NCI-H1694 treated with DMSO at 0.1 percent for 48 hours (cell line): Measurements from ENCODE around the gene SORT1.
"Not testable (repeated sequence)": the region's sequence is repeated elsewhere in the genome, so short reads cannot be mapped to it uniquely, and the experiment has no call there.

ENCODE experiments used
- DNase-seq: peaks from one replicate; lab custom pipeline; 2025; lab: John Stamatoyannopoulos, UW

SORT1 gene

DNA sequence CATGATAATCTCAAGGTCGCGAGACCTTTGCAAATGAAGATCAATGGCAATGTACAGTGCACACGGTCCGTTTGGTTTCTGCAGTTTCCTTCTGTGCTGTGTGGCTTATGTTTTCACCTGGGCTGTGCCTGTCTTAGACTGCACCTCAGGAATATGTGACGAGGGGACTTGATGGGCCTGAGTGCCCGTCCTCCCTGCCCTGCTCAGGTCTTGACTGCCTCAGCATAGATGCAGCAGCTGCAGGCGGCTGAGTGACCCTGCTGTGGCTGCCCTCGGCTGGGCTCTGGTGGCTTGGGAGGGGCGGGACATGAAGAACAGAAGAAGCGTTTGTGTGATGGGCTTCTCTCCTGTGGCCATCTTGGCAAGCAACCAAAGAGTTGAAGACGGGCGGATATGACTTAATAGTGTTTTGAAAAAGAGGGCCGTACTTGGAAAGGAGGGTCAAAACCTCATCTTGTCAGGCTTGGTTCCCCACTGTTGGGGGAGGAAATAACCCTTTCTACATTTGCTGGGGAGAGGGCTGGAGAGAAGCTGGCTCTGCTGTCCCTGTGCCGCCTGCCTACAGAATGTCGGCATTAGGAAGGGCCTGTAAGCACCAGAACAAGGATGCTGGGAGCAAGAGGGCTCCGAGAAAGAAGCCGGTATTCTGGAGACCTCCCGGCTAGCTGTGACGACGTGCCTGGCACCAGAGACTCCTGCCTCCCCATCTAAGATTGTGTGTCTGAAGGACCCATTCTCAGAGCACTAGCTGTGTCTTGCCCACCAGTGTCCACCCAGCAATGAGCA, 98.0 kb downstream of the SORT1 start:
- DNase-seq = no peak

DNA sequence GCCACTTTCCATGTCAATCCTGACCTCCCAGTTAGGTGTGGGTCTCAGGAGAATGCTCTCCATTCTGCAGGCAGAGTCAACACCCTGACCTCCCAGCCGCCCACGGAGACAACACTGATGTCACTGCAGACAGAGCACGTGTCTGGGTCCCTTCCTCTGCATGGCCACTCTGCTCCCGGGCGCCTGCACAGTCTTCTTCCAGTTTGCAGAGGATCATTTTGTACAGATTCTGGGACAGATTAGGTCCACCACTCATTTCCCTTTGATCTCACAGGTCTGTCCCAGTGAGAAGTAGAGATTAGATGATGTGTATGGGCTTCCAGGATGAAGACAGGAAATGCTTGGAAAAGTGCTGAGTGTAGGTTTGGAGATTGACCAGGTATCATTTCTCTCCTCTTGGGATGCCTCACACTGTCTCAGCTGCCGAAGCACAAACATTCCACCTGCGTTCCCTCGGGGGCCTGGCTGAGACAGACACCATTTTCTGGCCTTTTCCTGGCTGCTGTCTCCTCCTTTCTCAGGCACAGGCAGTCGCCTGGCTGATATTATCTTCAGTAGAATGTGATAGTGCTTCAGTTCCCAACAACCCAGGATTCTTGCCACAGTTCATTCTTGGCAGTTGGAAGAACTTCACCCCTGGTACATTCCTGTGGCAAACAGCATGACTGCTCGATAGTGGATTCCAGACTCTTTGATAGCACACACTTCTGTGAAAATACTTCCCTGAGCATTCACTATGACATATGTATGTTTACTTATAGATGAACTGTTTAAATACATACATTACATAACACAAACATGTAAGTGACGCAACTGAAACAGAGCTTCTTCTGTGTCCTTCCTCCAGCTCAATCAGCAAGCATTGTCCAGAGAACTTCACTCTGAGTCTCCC, 98.8 kb downstream of the SORT1 start:
- DNase-seq = no peak

DNA sequence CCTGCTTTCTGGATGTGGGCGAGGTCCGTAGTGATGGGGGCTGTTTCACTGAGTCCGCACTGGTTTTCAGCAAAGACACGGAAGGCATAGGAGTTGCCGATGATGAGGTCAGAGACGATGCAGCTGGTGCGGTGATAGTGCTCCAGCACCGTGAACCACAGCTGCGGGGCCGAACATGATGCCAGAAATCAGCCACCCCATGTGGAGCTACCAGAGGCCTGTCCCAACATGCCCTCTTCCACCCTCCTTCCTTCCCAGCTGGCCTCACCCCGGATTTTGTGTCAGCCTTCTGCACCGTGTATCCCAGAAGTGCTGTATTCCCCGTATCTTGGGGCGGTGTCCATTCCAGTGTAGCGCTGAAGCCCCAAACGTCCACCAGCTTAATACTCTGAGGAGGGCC, 100.9 kb downstream of the SORT1 start:
- peak; percentile 65 for DNase-seq

DNA sequence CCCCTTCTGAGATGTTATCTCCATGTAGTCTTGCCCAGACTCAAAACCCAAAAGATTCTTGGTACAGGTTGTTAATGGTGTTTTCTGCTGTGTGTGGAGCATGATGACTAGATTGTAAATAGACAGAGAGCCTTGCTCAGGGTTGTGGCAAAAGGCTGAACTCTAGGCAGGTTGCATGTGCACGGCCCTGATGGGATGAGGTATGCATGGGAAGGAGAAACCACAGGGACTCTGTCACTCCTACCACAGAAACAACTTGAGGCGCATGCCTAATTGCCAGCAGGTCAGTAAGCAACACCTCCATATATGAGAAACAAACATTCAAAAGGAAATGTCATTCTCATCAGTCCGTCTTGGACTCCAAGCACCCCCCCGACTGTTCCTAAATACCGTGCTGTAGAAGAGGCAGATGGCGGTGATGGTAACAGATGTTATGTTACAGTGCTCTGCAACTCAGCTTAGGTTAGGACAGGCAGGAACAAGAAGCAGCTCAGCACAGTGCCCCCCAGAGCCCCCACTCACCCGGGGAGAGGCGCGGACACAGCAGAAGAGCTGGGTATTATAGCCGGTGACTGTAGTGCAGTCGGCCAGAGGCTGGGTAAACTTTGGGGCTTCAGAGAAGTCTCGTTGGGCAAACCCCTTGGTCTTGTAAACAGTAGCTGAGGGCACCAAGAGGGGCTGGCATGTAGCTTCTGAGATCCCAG, 101.9 kb downstream of the SORT1 start:
- peak; percentile 98 for DNase-seq

DNA sequence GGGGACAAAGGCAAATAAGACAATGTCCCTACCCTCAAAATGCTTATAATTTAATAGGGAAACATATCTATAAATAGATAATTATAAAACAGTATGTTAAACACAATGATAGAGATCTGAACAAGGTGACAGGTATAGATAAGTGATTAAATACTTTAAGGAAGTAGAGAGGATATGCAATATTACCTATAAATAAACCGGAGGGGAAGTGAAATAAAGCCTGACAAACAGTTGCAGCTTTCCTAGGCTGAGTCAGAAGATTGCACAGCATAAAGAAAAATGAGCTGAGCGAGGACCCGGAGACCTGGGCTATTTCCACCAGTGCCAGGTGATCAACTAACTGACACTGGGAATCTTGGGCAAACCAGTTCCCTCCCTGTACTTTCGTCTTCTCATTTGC, 103.2 kb downstream of the SORT1 start:
- no peak for DNase-seq

DNA sequence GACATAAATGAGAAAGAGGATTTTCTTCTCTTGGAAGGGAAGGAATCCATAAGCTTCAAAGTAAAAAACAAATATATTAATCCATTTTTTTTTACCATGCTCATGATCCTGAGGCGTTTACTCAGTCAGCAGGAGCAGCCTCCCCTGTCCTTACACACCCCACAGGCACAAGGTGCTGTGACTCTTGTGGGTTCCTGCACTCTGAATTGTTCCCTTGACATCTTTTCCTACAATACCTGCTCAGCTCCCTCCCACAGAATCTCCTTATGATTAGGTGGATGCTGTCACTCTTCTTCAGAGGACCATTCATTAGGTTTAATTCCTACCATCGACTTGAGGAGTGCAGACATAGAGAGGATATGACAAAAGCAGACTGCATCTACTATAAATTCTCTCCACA, 104.7 kb downstream of the SORT1 start:
- DNase-seq = no peak

DNA sequence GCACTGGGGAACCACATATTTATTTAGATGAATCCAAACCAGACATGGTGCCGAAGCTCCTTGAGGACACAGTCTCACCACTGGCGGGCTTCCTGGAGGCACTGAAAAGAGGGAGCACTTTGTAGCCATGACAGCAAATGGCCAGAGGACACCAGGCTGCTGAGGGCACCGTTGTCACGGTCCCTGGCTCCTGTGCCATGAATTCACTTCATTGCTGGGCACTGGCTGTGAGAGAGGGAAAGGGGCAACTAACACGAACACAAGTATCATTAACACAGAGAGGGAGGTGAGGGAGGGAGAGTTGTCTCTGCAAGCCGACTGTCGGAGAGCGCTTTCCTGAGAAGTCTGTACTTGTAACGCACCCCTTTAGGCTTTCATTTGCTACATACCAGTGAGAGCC, 105.4 kb downstream of the SORT1 start:
- no peak for DNase-seq

DNA sequence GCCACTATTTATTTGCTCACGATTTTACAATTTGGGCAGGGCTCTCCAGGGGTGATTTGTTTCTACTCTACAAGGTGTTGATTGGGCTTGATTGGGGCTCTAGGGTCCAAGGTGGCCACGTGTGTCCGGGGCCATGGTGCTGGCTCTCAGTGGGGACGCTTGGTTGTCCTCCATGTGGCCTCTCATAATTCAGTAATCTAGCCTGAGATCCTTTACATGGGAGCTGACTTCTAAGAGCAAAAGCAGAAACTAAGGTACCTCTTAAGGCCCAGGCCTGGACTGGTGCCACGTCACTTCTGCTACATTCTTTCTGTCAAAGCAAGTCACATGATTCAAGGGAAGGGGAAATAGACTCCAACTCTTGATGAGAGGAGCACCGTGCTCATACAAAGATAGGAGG, 106.7 kb downstream of the SORT1 start:
- DNase-seq = no peak

DNA sequence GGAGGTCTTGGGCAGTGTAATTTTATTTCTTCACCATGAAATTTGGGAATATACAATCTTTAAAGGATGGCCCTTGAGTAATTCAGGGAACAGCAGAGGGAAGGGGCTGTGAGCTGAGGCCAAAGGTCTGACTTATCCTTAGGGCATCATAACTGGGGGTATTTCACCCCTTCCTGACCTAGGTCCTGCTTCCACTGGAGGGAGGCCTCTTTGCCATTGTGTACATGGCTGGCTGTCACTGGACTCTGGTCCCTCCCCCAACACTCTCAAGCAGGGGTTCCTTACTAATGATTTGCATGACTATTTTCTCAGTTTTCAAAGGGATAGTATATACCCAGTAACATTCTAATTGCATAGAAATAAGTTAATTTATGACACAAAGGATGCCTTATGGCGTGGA, 107.6 kb downstream of the SORT1 start:
- no peak for DNase-seq

DNA sequence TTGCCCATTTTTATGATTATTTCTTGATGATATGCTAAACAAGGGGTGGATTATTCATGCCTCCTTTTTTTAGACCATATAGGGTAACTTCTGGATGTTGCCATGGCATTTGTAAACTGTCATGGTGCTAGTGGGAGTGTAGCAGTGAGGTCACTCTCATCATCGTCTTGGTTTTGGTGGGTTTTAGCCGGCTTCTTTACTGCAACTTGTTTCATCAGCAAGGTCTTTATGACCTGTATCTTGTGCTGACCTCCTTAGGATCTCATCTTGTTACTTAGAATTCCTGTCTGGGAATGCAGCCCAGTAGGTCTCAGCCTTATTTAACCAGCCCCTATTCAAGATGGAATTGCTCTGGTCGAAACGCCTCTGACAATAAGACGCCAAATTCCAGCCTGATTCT, 111.0 kb downstream of the SORT1 start:
- not testable (repeated sequence) for DNase-seq

DNA sequence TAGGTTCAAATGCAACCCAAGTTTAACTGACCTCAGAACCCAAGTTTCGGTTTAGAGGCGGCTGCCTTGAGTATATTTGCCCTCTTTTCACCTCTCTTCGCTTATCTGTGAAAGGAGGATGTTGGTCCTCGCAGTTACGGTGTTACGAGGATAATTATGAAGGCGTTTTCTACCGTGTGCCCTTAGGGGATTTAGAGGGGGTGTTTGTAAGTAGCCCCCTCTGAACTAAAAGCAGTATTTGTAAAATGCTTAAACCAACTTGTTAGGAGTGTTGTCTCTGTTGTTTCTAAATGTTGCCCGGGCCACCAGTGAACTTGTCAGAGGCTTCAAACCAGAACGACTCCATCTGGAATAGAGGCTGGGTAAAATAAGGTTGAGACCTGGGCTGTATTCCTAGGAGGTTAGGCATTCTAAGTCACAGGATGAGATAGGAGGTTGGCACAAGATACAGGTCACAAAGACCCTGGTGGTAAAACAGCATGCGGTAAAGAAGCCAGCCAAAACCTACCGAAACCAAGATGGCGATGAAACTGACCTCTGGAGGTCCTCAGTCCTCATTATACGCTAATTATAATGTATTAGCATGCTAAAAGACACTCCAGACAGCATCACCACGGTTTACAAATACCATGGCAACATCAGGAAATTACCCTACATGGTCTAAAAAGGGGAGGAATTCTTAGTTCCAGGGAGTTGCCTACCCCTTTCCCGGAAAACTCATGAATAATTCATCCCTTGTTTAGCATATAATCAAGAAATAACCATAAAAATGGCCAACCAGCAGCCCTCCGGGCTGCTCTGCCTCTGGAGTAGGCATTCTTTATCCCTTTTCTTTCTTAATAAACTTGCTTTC, 113.7 kb downstream of the SORT1 start:
- DNase-seq = peak; percentile 44

DNA sequence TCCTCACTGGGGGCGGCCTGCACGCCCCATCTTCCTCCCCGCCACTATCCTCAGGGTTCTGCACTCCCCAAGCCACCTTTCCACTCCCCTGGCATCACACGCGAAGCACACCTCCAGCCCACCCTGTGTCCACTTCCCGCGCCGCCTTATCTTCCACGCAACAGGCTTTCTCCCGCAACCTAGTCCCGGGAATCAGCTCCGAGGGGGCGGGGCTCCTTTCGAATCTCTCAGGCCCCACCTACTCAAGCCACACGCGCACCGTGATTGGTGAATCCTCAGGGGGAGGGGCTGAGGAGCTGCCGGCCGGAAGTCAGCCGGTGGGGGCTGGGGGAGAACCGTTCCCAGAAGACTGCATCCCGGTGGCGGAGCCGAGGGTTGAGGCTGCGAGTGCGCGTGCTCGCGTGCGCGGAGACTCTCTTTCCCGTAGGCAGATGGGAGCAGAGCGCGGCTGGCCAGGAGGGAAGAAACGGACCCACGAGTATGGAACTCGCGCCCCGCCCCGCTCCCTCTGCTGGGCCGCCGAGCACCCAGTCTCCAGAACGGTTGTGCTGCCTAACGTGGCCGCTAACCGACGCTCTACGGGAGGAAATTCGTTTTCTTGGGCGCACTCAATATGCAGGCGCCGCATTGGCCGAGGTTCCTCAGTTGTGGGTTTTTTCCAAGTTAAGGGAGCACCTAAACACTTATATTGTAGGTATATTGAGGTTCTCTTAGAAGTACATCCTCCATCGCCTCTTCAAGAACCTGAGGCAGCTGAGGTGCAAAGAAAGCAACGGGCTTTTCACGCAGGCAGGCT, 114.6 kb downstream of the SORT1 start, which contains the start of gene PSRC1:
TSS of gene PSRC1 (minus strand) at position 194 of the 796 bp plus-strand sequence.
- DNase-seq = peak; percentile 97

DNA sequence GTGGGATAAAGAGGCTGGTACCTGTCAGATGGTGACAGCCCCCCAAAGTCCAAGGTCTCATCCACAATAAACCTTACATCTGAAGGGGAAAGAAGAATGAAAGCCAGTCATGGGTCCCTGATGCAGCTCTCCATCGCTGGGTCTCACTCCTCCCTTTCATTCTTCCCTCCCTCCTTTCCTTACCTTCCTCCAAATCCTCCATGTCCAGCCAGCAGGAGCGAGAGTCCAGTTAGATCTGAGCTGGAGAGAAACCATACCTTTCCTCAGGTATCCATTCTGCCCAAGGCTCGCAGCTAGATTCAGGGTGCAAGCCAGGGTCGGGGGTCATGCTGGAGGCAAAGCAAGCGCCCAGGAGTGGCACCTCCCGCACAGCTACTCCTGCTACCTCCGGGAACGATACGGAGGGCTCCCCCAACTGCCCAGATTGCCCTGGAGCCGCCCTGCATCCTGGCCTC, 115.2 kb downstream of the SORT1 start:
- DNase-seq = no peak

DNA sequence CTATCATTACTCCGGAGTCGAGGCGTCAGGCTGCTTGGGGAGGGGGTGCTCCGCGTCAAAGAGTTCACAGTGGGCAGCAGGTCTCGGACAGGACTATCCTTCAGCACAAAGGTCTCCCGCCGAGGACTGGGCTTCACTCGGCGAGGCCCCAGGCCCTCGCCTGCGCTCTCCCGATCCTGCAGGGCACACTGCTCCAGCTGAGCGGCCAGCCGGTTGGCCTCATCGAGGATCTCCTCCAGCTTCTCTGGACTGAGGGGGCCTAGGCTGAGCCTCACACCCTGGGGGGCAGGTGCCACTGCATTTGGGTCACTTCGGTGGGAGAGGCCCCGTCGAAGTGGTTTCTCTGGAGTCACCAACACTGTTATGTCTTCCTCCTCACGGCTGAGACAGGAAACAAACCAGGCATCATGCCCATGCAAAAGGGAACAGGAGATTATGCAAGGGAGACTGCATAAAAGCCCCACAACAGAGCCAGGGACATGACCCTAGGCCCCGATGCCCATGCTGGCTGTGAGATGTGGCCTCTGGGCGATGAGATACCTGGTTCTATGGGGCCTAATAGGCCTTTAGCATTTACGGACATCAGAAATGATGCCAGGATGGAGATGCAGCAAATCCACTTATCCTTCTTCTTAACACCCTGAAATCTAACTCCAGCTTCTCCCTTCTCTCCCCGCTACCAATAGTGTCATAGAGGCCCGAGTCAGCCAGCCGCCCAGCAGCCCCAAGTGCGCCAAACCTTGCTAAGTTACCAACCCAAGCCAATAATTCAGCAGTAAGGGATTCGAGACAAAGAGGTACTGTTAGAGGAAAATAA, 115.8 kb downstream of the SORT1 start:
- DNase-seq = no peak

DNA sequence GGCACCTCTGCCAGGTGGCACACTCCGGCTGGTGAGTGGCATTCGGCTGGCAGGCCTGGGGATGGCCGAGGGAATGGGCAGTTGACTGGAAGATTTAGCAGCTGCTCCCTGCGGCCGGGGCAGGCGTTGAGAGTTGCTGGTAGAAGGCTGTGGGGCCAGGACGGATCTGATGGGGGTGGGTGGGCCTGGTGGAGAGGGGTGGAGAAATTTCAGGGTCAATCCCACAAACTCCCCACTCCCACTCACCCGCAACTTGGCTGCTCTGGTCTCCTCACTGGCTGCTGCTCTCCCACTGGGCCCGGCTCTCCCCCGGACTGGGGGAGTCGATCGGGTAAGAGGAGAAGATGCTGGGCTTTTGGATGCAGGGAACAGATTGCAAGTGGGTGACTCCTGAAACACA, 116.9 kb downstream of the SORT1 start:
- no peak for DNase-seq

DNA sequence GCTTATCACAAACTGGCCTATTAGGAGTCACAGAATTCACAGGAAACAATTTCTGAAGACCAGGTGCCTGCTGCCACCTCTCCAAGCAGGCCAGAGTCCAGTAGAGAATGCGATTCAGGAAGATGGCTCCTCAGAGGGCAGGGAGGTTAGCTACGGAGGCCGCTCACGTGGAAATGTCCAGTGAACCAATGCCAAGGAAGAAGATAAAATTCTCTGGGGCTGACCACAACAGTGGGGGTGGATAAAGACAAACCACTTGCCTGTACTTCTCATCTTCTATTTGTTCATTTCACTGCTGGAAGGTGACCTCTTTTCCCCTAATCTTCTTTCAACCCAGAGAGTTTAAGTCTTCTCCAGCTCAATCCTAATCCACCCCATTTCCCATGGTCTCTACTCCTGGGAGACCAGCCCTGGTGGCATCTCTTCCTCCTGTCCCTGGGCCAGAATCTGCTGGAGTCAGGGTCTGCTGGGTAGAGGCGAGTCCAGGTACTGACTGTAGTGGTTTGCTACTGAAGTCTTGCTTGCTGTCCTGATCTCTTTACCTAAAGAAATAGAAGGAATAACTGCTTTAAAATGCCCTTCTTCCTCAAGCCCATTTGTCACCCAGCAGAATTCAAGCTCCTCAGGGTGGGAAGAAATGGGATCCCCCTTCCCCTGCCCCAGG, 118.0 kb downstream of the SORT1 start:
- no peak for DNase-seq

DNA sequence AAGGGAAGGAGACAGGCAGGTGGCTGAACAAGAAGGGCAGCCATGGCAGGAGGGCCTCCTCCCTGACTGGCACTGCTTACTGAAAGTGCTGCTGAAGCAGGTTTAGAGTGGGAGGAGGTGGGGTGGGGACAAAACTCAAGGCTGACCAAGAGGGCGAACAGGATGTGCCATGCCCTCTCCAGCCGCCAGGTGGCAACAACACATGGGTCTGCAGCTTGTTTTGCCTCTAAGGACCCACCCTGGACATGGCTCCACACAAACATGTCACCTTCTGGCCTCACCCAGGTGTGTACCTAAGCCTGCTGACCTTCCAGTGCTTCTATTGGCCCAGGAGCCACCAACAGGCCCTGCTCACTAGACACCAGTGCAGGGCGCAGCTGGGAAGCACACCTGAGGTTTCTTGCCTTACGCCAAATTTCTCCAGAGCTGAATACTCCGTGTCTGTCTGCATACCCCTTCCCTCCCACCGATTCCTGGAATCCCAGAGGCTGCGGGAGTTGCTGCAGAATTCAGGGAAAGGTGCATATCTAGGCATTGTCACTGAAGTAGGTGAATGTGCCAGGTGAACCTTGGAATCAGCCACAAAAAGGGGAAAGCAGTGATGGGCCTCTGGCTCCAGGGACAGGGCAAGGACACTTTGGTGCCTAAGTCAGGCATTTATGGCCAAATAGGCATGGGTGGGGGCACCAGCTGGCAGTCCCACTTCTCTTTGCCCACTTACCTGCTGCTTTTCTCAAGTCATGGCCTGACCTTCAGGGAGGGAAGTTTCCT, 120.1 kb downstream of the SORT1 start:
- DNase-seq = peak; percentile 38

DNA sequence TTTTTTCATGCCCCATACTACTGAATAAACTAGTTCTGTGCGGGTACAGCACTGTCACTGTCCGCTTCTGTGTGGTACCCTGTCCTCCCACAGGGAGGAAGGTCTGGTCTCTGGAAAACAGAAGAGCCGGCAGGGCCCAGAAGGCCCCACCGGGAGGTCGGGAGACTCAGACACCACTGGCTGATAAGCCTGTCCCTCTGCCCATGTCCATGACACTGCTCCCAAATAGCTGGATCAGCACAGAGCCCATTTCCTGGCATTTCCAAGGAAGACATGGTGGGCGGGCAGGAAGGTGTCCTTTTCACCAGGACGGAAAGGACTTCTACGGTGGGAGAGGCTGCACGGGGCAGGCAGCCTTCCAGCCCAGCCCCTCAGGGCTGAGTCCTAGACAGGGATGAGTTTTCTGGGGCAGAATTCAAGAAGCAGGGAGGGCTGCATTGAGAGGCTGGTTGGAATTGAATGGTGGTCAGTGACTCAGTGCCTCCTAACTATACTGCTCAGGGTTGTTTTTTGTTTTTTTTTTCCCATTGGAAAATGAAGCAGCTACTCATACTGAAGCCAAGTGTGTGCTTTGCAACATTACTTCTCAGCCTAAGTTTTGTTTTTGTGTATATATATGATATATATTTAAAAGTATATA, 121.9 kb downstream of the SORT1 start:
- no peak for DNase-seq
